ENCODE results near the gene PIM3.
A peak's percentile ranks its signal among the peaks of the same experiment; 100 is the strongest.

The PIM3 gene

GRCh38 chr22:50008151-50009040 lies 47.8 kb downstream of the PIM3 start:
- Histone ChIP-seq H3K4me3 (ENCODE audit: insufficient read depth in 1 of 2, low read depth in 1 of 2, low read length in 2 of 2) (no peak overlapping the region), H2AFZ (ENCODE audit: low read depth, low read length) (no peak overlapping the region), H2AK5ac (ENCODE audit: low read length, severe bottlenecking) (no peak overlapping the region), H3K23ac (ENCODE audit: low read length in 2 of 2) (no peak overlapping the region), H3K18ac (ENCODE audit: low read depth in 1 of 2, low read length in 2 of 2) (no peak overlapping the region), H3K14ac (ENCODE audit: low read length in 2 of 2) (no peak overlapping the region), H3K9me3 (ENCODE audit: control insufficient read depth, low read length) (no peaks in the 10 kb centered on the region), H3K36me3 (ENCODE audit: control insufficient read depth in 1 of 2, insufficient read depth in 2 of 2, low read depth in 1 of 2, low read length in 2 of 2) (no peaks in the 10 kb centered on the region), H4K91ac (ENCODE audit: low read length) (no peak overlapping the region), H2BK12ac (ENCODE audit: low read length in 2 of 2) (no peak overlapping the region), H3K27ac (ENCODE audit: low read length, poor library complexity, severe bottlenecking) (no peak overlapping the region), H3K4me1 (ENCODE audit: control insufficient read depth, insufficient read depth, low read depth, low read length) (peaks cover 3% of the 10 kb centered on the region), H2BK120ac (ENCODE audit: low read depth, low read length) (no peak overlapping the region), H3K79me1 (replicated peaks; ENCODE audit: low read length, poor library complexity, severe bottlenecking) (no peaks in the 10 kb centered on the region), H2BK5ac (ENCODE audit: low read depth, low read length, poor library complexity, severe bottlenecking) (no peak overlapping the region), H3K9ac (ENCODE audit: low read length) (no peak overlapping the region), H3K27me3 (ENCODE audit: control insufficient read depth in 1 of 2, insufficient read depth in 1 of 2, low read length in 2 of 2) (peaks cover 38 to 69% of the 10 kb centered on the region in 2 experiments), H2BK15ac (ENCODE audit: low read depth, poor library complexity, severe bottlenecking) (no peak overlapping the region), H3K4ac (ENCODE audit: low read depth in 1 of 2, low read length in 2 of 2) (no peak overlapping the region), H4K8ac (ENCODE audit: low read length) (no peak overlapping the region), H3K4me2 (ENCODE audit: low read length, poor library complexity, severe bottlenecking) (no peak overlapping the region)
- DNase-seq: no peak
- WGBS: 66% methylated on average over 24 of the region's 24 CpGs

DNA sequence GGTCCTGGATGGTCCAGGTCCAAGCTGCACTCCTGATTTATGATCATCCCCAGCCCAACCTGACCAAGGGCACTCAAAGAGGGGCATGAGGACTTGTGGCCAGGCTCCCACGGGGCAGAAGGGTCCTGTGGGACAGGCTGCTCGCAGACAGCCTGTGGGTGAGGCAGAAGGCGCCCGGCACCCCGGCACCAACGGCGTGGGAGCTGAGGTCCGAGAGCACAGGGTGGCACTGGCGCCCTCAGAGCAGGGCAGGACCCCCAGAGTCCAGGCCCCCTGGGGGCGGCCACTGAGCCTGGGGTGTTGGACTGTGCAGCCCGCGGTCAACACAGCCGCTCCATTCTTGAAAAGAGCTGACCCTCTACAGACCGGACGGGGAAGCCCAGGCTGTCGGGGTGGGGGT lies 48.7 kb downstream of the PIM3 start:
- Histone ChIP-seq H3K36me3 (ENCODE audit: control insufficient read depth in 1 of 2, insufficient read depth in 2 of 2, low read depth in 1 of 2, low read length in 2 of 2) (no peaks in the 10 kb centered on the region), H3K14ac (ENCODE audit: low read length in 2 of 2) (no peak overlapping the region), H3K79me1 (replicated peaks; ENCODE audit: low read length, poor library complexity, severe bottlenecking) (no peaks in the 10 kb centered on the region), H3K4me1 (ENCODE audit: control insufficient read depth, insufficient read depth, low read depth, low read length) (peaks cover 4% of the 10 kb centered on the region), H3K27ac (ENCODE audit: low read length, poor library complexity, severe bottlenecking) (no peak overlapping the region), H3K9ac (ENCODE audit: low read length) (no peak overlapping the region), H2BK120ac (ENCODE audit: low read depth, low read length) (no peak overlapping the region), H2BK15ac (ENCODE audit: low read depth, poor library complexity, severe bottlenecking) (no peak overlapping the region), H2BK5ac (ENCODE audit: low read depth, low read length, poor library complexity, severe bottlenecking) (no peak overlapping the region), H2BK12ac (ENCODE audit: low read length in 2 of 2) (no peak overlapping the region), H3K9me3 (ENCODE audit: control insufficient read depth, low read length) (no peaks in the 10 kb centered on the region), H3K18ac (ENCODE audit: low read depth in 1 of 2, low read length in 2 of 2) (no peak overlapping the region), H3K4me3 (ENCODE audit: insufficient read depth in 1 of 2, low read depth in 1 of 2, low read length in 2 of 2) (no peak overlapping the region), H2AFZ (ENCODE audit: low read depth, low read length) (no peak overlapping the region), H3K4ac (ENCODE audit: low read depth in 1 of 2, low read length in 2 of 2) (no peak overlapping the region), H3K23ac (ENCODE audit: low read length in 2 of 2) (no peak overlapping the region), H3K4me2 (ENCODE audit: low read length, poor library complexity, severe bottlenecking) (no peak overlapping the region), H4K91ac (ENCODE audit: low read length) (no peak overlapping the region), H2AK5ac (ENCODE audit: low read length, severe bottlenecking) (no peak overlapping the region), H4K8ac (ENCODE audit: low read length) (no peak overlapping the region), H3K27me3 (ENCODE audit: control insufficient read depth in 1 of 2, insufficient read depth in 1 of 2, low read length in 2 of 2) (peaks cover 46 to 70% of the 10 kb centered on the region in 2 experiments)
- 88% methylated on average over 16 of the region's 16 CpGs for WGBS
- no peak for DNase-seq

- Histone ChIP-seq H3K9ac (ENCODE audit: low read length) (no peak overlapping the region), H3K27ac (ENCODE audit: low read length, poor library complexity, severe bottlenecking) (no peak overlapping the region), H3K9me3 (ENCODE audit: control insufficient read depth, low read length) (no peaks in the 10 kb centered on the region), H2BK12ac (ENCODE audit: low read length in 2 of 2) (no peak overlapping the region), H3K4me1 (ENCODE audit: control insufficient read depth, insufficient read depth, low read depth, low read length) (peaks cover 7% of the 10 kb centered on the region), H2BK15ac (ENCODE audit: low read depth, poor library complexity, severe bottlenecking) (no peak overlapping the region), H2BK5ac (ENCODE audit: low read depth, low read length, poor library complexity, severe bottlenecking) (no peak overlapping the region), H3K4ac (ENCODE audit: low read depth in 1 of 2, low read length in 2 of 2) (no peak overlapping the region), H3K79me1 (replicated peaks; ENCODE audit: low read length, poor library complexity, severe bottlenecking) (no peaks in the 10 kb centered on the region), H3K4me3 (ENCODE audit: insufficient read depth in 1 of 2, low read depth in 1 of 2, low read length in 2 of 2) (peak overlapping the region in 1 of 2 experiments; percentile 20), H2BK120ac (ENCODE audit: low read depth, low read length) (no peak overlapping the region), H3K27me3 (ENCODE audit: control insufficient read depth in 1 of 2, insufficient read depth in 1 of 2, low read length in 2 of 2) (peaks cover 53 to 71% of the 10 kb centered on the region in 2 experiments), H2AK5ac (ENCODE audit: low read length, severe bottlenecking) (no peak overlapping the region), H4K91ac (ENCODE audit: low read length) (no peak overlapping the region), H4K8ac (ENCODE audit: low read length) (no peak overlapping the region), H3K4me2 (ENCODE audit: low read length, poor library complexity, severe bottlenecking) (no peak overlapping the region), H3K23ac (ENCODE audit: low read length in 2 of 2) (no peak overlapping the region), H2AFZ (ENCODE audit: low read depth, low read length) (no peak overlapping the region), H3K14ac (ENCODE audit: low read length in 2 of 2) (no peak overlapping the region), H3K18ac (ENCODE audit: low read depth in 1 of 2, low read length in 2 of 2) (no peak overlapping the region), H3K36me3 (ENCODE audit: control insufficient read depth in 1 of 2, insufficient read depth in 2 of 2, low read depth in 1 of 2, low read length in 2 of 2) (no peaks in the 10 kb centered on the region)
- 73% methylated on average over 44 of the region's 46 CpGs for WGBS
- no peak for DNase-seq
Measured at GRCh38 chr22:50009765-50010675, 49.4 kb downstream of the PIM3 start.

All from mesenchymal stem cell (in vitro differentiated cells and primary cell).